Loucy (cell line): ENCODE results near the gene RPL31.
"Not testable (repeated sequence)": the region's sequence is repeated elsewhere in the genome, so short reads cannot be mapped to it uniquely, and the experiment has no call there.

Source experiments
- H2AFZ ChIP-seq: fragments of 200-600 bp; sonication (generic); 2 replicates; pipeline ENCODE4 v1.6.0; 2016; ENCODE audit warnings: antibody characterized with exemption, mild to moderate bottlenecking, low read length, moderate library complexity
- H3F3A ChIP-seq: fragments of 200-600 bp; 2 replicates; pipeline ENCODE4 v1.6.0; 2016; ENCODE audit warnings: antibody characterized with exemption, low read depth, mild to moderate bottlenecking
- H3K27me3 ChIP-seq: fragments of 200-600 bp; sonication (generic); 2 replicates; pipeline ENCODE4 v1.6.1; 2014; ENCODE audit warnings: low read length, mild to moderate bottlenecking; ENCODE audit not compliant: insufficient read depth, poor library complexity, severe bottlenecking
- H3K36me3 ChIP-seq: fragments of 200-600 bp; sonication (generic); 2 replicates; pipeline ENCODE4 v1.6.1; 2016; ENCODE audit warnings: low read length; ENCODE audit not compliant: insufficient read depth
- H3K4me1 ChIP-seq: fragments of 200-600 bp; sonication (generic); 2 replicates; pipeline ENCODE4 v1.5.1; 2014; ENCODE audit warnings: low read length, mild to moderate bottlenecking; ENCODE audit not compliant: insufficient read depth, poor library complexity, severe bottlenecking
- H3K4me2 ChIP-seq: fragments of 200-600 bp; sonication (generic); 2 replicates; pipeline ENCODE4 v1.6.0; 2014; ENCODE audit warnings: antibody characterized with exemption, low read length, low read depth, mild to moderate bottlenecking; ENCODE audit not compliant: poor library complexity, severe bottlenecking
- H3K4me3 ChIP-seq: fragments of 200-600 bp; sonication (generic); 2 replicates; pipeline ENCODE4 v1.5.1; 2014; ENCODE audit warnings: low read length, mild to moderate bottlenecking, mixed read lengths; ENCODE audit not compliant: poor library complexity, severe bottlenecking
- H3K79me2 ChIP-seq: fragments of 200-600 bp; sonication (generic); 2 replicates; pipeline ENCODE4 v1.6.1; 2014; ENCODE audit warnings: low read length; ENCODE audit not compliant: insufficient read depth
- H3K9ac ChIP-seq: fragments of 200-600 bp; sonication (generic); 2 replicates; pipeline ENCODE4 v1.6.0; 2014; ENCODE audit warnings: mild to moderate bottlenecking, low read depth, low read length, moderate library complexity; ENCODE audit not compliant: poor library complexity, severe bottlenecking
- H3K9me2 ChIP-seq: fragments of 200-600 bp; sonication (generic); replicated peaks from 2 replicates; pipeline ENCODE4 v1.6.1; 2016; ENCODE audit warnings: low read depth, low read length, mixed read lengths
- H3K9me3 ChIP-seq: fragments of 200-600 bp; sonication (generic); 2 replicates; pipeline ENCODE4 v1.6.1; 2014; ENCODE audit warnings: mild to moderate bottlenecking, antibody characterized with exemption, low read length, low read depth; ENCODE audit not compliant: insufficient read depth
- H4K20me1 ChIP-seq: fragments of 200-600 bp; sonication (generic); 2 replicates; pipeline ENCODE4 v1.6.0; 2014; ENCODE audit warnings: antibody characterized with exemption, low read length, mild to moderate bottlenecking; ENCODE audit not compliant: insufficient read depth, poor library complexity, severe bottlenecking
- EZH2phosphoT487 ChIP-seq: fragments of 200-600 bp; IDR thresholded peaks from 2 replicates; pipeline ENCODE4 v1.6.1; 2018; ENCODE audit warnings: antibody characterized with exemption, mild to moderate bottlenecking, moderate library complexity, borderline replicate concordance
- TF ChIP-seq, protein P1 (sequence below): fragments of 200-600 bp; sonication (generic); conservative IDR thresholded peaks from 2 replicates; pipeline ENCODE4 v1.5.1; 2014; ENCODE audit warnings: mild to moderate bottlenecking, antibody characterized with exemption, low read length

RPL31 gene

GRCh38 chr2:101048756-101049155 lies 46.7 kb downstream of the RPL31 start:
- Histone ChIP-seq H3K4me2 (no peak overlapping the region), H2AFZ (no peak overlapping the region), H3K9me3 (no peaks in the 10 kb centered on the region), H4K20me1 (no peaks in the 10 kb centered on the region), H3K4me3 (no peak overlapping the region), H3K9ac (no peak overlapping the region), H3F3A (no peaks in the 10 kb centered on the region), H3K36me3 (no peaks in the 10 kb centered on the region), H3K9me2 (no peaks in the 10 kb centered on the region), H3K79me2 (no peaks in the 10 kb centered on the region), H3K27me3 (no peaks in the 10 kb centered on the region), H3K4me1 (no peaks in the 10 kb centered on the region)
- no peak for TF ChIP-seq EZH2phosphoT487
- TF ChIP-seq, protein P1, sequence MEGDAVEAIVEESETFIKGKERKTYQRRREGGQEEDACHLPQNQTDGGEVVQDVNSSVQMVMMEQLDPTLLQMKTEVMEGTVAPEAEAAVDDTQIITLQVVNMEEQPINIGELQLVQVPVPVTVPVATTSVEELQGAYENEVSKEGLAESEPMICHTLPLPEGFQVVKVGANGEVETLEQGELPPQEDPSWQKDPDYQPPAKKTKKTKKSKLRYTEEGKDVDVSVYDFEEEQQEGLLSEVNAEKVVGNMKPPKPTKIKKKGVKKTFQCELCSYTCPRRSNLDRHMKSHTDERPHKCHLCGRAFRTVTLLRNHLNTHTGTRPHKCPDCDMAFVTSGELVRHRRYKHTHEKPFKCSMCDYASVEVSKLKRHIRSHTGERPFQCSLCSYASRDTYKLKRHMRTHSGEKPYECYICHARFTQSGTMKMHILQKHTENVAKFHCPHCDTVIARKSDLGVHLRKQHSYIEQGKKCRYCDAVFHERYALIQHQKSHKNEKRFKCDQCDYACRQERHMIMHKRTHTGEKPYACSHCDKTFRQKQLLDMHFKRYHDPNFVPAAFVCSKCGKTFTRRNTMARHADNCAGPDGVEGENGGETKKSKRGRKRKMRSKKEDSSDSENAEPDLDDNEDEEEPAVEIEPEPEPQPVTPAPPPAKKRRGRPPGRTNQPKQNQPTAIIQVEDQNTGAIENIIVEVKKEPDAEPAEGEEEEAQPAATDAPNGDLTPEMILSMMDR, result no peak

DNA sequence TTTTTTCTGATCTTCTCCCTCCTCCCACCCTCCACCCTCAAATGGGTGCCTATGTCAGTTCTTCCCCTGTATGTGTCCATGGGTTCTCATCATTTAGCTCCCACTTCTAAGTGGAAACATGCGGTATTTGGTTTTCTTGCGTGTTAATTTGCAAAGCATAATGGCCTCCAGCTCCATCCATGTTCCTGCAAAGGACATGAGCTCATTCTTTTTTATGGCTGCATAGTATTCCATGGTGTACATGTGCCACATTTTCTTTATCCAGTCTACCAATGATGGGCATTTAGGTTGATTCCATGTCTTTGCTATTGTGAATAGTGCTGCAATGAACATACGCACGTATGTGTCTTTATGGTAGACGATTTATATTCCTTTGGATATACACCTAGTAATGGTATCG lies 48.8 kb downstream of the RPL31 start:
- H2AFZ ChIP-seq, H3F3A ChIP-seq, H3K79me2 ChIP-seq, H3K4me3 ChIP-seq, H3K9ac ChIP-seq, H3K4me2 ChIP-seq, H3K9me3 ChIP-seq, H3K36me3 ChIP-seq, H4K20me1 ChIP-seq, H3K4me1 ChIP-seq, H3K9me2 ChIP-seq, H3K27me3 ChIP-seq: not testable (repeated sequence)

DNA sequence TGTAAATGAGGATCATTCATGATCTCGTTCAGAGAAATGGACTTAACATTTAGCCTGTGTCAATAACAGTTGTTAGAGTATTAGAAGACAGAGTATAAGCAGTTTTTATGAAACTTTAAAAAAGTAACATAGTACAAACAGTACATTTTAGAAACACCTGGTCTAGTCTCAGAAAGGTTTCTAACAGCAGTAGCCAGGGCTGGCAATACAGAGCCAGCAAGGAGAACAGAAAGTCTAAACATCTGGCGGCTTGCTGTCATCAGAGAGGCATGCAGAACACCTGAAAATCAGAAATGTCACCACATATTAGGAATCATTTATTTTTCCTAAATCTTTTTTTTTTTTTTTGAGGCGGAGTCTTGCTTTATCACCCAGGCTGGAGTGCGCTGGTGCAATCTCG lies 50.1 kb downstream of the RPL31 start:
- TF ChIP-seq, protein P1, result no peak
- TF ChIP-seq EZH2phosphoT487, result no peak
- Histone ChIP-seq H3K4me2 (no peak overlapping the region), H3K79me2 (no peaks in the 10 kb centered on the region)

DNA sequence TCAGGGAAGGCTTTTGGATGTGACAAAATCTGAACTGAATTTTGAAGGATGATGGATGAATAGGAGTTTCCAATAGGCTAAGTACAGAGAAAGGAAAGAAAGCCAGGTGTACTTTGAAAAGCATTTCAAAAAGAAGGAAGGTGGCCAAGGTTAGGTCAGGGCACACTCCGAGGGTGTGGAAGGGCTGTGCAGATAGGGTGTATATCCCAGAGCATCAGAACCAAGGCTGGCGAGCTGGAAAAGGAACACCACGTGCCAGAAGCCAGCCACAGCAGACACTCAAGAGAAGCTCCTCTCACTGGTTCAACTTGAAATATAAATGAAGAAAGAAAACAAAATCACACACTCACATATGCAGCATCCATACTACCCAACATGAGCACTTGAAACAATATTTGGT lies 51.0 kb downstream of the RPL31 start:
- Histone ChIP-seq H3K79me2 (no peaks in the 10 kb centered on the region), H3K9ac (no peak overlapping the region), H3K4me3 (no peak overlapping the region), H3K4me1 (no peaks in the 10 kb centered on the region), H2AFZ (no peak overlapping the region), H4K20me1 (no peaks in the 10 kb centered on the region), H3K36me3 (no peaks in the 10 kb centered on the region), H3F3A (no peaks in the 10 kb centered on the region), H3K9me2 (no peaks in the 10 kb centered on the region), H3K9me3 (no peaks in the 10 kb centered on the region), H3K4me2 (no peak overlapping the region), H3K27me3 (no peaks in the 10 kb centered on the region)
- TF ChIP-seq, protein P1, result no peak
- TF ChIP-seq EZH2phosphoT487, result no peak

More for the DNA sequence above, 50.1 kb downstream of the RPL31 start:
- H4K20me1 ChIP-seq, result no peaks in the 10 kb centered on the region
- no peaks in the 10 kb centered on the region for H3K9me2 ChIP-seq
- H3K4me1 ChIP-seq, result no peaks in the 10 kb centered on the region
- H3F3A ChIP-seq, result no peaks in the 10 kb centered on the region
- no peaks in the 10 kb centered on the region for H3K27me3 ChIP-seq
- no peaks in the 10 kb centered on the region for H3K36me3 ChIP-seq
- H2AFZ ChIP-seq, result no peak overlapping the region
- no peak overlapping the region for H3K4me3 ChIP-seq
- no peaks in the 10 kb centered on the region for H3K9me3 ChIP-seq
- H3K9ac ChIP-seq, result no peak overlapping the region
